Choroid plexus epithelial cell (primary cell): Measurements from ENCODE around the gene RAD51B.
A peak's percentile ranks its signal among the peaks of the same experiment; 100 is the strongest.

ENCODE experiments used
- DNase-seq: peaks from one replicate; pipeline ENCODE4 v3.0.0-alpha.2; 2010; ENCODE audit warnings: low read depth
- H3K4me3 ChIP-seq: 2 replicates; pipeline ENCODE4 v1.5.1; 2011; ENCODE audit warnings: low read depth, mild to moderate bottlenecking, control low read depth, low read length, moderate library complexity
- CTCF ChIP-seq: conservative IDR thresholded peaks from 2 replicates; pipeline ENCODE4 v1.5.1; 2011; ENCODE audit warnings: low read depth, mild to moderate bottlenecking, control low read depth, inconsistent platforms, low read length, moderate library complexity

RAD51B gene

GRCh38 chr14:68343534-68344118 is 524.0 kb downstream of the RAD51B start:
- TF ChIP-seq CTCF = no peak
- DNase-seq = no peak
- H3K4me3 ChIP-seq = no peak overlapping the region

- TF ChIP-seq CTCF = no peak
- H3K4me3 ChIP-seq = no peak overlapping the region
- peak; percentile 29 for DNase-seq
Measured at GRCh38 chr14:68345738-68346137, 526.2 kb downstream of the RAD51B start.

GRCh38 chr14:68346556-68347343 is 527.2 kb downstream of the RAD51B start:
- H3K4me3 ChIP-seq = no peak overlapping the region
- TF ChIP-seq CTCF = no peak
- no peak for DNase-seq

- no peak overlapping the region for H3K4me3 ChIP-seq
- peak; percentile 75 for DNase-seq
- TF ChIP-seq CTCF = no peak
Measured at GRCh38 chr14:68349900-68350629, 530.5 kb downstream of the RAD51B start.

- TF ChIP-seq CTCF = no peak
- DNase-seq = no peak
- no peak overlapping the region for H3K4me3 ChIP-seq
Measured at GRCh38 chr14:68355415-68355814, 535.8 kb downstream of the RAD51B start.

- TF ChIP-seq CTCF = no peak
- no peak for DNase-seq
- H3K4me3 ChIP-seq = no peak overlapping the region
Measured at GRCh38 chr14:68357777-68358176, 538.2 kb downstream of the RAD51B start.

GRCh38 chr14:68358500-68358899 is 538.9 kb downstream of the RAD51B start:
- no peak overlapping the region for H3K4me3 ChIP-seq
- DNase-seq = no peak
- TF ChIP-seq CTCF = no peak
